GM19463 (cell line): ENCODE results near the gene TCP1.
"Not testable (repeated sequence)": the region's sequence is repeated elsewhere in the genome, so short reads cannot be mapped to it uniquely, and the experiment has no call there.

Source experiments
- ATAC-seq: cut with Tn5 transposase; IDR thresholded peaks from one replicate; pipeline ENCODE4 v1.9.1; 2021; ENCODE audit warnings: mild to moderate bottlenecking, moderate library complexity; ENCODE audit not compliant: unreplicated experiment

The TCP1 gene

DNA sequence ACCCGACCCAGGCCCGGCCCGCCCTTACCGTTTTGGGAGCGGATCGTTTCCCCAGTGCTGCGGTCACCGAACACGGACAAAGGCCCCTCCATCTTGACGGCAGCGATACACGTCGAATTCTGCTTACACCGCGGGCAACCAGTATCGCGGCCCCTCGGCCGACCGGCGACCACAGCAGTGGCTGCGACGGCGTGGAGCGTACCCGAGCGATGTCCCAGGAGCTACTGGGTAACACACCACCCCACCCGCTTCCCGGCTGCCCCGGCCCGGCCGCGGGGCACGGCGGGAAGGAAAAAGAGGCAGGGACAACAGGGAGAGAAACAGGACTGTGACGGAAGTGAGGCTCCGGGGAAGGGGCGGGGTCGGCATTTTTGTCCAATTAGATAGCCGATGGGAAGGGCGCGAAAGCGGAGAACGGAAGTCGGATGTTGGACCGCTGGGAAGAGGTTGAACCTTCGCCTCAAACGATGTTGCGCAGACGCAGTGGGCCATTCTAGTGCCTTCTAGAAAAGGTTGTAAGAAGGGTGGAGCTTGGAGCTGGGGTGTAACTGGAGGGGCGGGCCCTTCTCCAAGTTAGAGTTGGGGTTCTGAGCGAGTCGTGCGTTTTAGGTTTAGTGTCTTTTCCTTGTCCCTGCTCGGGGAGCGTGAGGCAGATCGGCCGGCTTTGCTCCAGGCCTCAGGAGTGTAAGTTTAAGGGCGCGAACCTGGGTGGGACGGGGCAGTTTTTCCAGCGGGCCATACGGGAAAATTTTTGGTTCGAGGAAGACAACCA lies at the start of gene TCP1:
Gene TCP1, minus strand, starts transcription at position 226 of the 772 bp plus-strand sequence. Its CDS starts 134 bp downstream, at position 92.
- ATAC-seq = peak; percentile 66

DNA sequence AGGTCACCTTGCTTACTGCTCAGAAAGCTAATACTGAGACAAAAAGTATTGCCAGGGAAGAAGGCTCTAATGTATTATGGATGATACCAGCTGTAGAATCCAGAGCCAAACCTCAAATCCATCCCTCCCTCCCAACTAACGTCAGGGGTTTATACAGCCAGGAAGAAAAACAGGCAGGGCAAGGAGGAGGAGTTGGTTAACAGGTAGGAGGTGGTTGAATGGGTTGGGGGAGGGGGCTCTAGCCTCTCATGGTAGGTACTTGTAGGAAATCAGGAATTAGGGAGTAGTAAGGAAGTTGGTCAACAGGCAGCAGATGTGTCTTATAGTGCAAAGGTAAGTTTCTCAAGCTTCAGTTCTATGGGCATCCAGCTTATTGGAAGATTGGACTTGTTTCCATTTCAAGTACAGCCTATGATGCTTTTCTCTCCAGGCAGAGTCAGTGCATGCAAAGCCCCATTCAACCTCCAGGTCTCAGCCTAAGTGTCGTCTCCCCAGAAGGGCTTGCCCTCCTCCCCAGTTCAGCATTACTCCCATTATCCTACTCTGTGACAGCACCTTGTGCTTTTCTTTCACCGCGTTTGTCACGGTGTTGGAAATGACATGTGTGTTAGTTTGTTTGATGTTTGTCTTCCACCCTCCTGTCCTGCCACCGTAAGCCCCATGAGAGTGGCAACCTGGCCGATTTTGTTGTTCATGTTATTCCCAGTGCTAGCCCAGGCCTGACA lies 48.8 kb upstream of the TCP1 start:
- ATAC-seq = no peak

DNA sequence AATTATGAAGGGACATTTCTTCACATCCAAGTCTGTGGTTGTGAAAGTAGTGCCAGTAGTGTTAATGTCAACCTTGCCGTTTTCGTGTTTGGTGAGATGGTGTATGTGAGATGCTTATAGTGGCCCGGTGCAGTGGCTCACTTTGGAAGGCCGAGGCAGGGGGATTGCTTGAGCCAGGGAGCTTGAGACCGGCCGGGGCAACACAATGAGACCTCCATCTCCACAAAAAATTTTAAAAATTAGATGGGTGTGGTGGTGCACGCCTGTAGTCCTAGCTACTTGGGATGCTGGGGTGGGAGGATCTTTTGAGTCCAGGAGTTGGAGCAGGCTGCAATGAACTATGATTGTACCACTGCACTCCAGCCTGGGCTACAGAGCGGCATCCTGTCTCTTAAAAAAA lies 48.1 kb upstream of the TCP1 start:
- no peak for ATAC-seq

DNA sequence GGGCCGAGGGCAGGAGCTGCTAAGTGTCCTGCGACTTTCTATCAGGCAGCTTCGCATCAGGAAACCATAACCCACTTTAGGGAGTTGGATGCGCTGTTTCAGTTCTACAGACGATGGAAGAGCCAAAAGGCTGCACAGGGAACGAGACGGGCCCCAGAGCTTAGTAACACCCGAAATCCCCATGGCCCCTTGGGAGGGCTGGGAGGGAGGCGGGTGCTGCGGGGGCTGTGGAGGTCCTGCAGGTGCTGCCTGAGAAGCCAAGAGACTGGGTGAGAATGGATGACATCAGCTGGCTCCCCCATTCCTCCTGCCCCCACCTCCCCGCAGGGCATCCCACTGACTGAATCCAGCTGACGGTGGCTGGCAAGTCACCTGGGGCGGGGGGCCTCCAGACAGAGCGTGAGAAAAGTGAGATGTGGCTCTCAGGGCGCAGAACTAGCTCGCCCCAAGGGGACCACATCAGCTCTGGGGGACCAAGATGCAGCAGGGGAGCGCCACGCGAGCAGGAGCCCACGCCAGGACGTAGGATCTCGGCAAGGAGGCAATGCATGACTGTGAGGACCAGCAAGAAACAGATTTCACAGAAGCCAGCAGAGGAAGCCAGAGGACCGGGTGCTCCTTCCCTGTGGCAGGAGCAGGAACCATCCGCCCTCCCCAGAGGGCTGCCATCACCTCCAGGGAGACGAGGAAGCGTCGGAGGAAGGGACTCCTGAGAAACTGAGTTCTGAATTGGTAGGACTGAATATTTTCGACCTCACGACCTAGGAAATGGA lies 47.5 kb upstream of the TCP1 start:
- ATAC-seq = no peak

DNA sequence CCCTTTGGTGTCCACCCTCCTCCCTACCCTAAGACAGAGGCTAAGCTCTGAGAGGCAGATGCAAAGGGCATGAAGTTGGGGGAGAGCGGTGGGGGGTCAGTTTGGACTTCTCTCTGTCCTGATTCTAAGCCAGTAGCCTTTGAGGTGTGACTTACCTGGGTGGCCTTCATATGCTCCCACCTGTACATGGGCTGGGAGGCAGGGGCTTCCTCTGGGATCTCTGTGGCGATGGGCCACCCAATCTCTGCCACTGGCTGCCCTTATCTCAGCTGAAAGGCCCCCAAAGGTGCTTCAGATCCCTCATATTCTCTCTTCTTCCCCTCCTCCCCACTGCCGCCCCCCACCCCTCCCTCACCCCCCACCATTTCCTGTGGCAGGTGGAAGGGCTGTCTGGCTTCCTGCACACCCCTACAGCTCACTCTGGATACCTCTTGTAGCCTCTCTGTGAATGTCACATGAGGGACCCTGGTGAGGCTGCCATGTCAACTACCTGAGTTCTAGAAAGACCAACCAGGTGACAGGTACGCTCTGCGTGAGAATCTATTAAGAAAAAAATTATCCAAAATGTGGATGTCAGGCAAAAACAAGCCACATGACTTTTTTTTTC lies 44.7 kb upstream of the TCP1 start:
- ATAC-seq = no peak

DNA sequence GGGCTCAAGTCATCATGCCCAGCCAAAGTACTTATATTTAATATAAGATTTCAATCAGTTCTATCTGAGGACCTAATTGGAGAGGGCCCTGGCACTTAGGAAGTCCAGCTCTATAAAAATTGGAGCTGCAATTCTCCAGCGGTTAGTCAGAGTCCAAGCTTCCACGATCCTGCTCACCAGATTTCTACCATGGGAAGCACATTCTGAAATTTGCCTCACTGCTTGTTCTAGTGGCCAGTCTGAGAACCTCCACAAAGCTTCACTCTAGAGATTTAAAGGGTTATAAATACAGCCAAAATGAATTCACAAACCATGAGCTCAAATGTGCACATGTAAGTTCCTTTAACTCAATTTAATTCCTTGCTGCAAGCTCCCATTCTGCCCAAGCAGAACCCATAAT lies 44.2 kb upstream of the TCP1 start:
- no peak for ATAC-seq

DNA sequence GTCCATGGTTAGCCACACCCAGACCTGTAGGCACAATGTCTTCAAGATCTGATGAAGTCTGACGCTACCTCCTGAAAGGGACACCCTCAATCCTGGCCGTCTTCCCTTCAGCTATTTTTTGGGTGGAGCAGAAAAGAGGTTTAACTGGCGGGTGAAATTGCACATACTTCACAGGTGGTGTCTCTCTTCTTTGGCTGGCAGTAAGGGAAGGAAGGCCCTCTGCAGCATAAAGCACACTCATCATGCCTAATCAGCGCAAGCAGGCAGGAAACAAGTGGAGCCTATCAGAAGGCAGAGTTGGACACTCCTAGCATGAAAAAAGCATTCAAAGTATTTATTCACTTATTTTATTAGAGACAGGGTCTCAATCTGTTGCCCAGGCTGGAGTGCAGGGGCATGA lies 43.5 kb upstream of the TCP1 start:
- ATAC-seq = no peak

DNA sequence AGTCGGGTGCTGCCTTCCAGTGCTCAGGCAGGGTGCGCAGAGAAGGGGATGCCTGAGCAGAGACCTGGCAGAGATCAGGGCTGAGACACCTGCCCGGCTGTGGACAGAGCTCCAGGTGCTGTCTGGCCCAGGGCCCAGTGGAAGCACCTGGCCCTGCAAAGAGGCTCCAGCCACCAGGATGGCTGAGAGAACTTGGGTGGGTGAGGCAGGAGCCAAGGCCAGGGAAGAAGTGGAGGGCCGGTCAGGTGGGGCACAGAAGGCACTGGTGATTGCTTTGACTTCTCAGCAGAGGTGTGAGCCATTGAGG lies 41.9 kb upstream of the TCP1 start:
- no peak for ATAC-seq

DNA sequence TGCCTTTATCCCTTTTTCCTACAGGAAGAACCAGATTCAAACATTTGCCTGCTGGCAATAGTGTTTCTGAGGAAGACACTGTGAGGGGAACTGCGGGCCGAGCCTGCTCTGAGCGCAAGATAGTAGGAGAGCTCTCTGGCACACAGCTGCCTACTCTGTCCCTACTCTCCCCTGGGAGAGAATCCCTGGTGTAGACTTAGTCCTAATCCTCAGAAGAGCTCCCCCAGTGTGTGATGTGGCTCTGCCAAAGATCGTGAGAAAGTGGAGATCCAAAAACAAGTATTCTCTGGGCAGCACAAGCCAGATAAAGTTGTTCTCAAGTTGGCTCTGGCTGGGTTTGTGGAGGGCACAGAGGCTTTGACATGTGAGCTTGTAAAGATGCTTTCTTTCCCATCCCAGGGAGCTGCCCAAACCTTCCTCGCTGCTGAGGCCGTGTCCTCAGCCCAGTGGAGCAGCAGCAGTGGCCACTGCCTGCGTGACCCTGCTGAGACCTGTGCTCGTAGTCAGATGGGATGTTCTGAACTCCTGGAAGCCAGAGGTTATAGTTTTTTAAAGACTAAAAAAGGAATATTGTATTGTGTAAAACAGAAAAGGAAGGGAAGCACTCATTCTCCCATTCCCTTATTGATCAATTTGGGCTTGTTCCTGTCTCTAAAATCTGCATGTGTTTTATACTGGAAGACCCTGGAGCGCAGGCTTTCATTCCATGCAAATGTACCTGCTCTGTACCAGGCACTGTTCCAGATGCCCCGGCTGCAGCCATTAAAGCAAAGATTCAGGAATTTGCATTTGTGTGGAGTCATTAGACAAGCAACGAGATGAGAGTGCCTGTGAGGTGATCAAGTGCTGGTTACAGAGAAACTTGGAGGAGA lies 41.3 kb upstream of the TCP1 start:
- no peak for ATAC-seq

DNA sequence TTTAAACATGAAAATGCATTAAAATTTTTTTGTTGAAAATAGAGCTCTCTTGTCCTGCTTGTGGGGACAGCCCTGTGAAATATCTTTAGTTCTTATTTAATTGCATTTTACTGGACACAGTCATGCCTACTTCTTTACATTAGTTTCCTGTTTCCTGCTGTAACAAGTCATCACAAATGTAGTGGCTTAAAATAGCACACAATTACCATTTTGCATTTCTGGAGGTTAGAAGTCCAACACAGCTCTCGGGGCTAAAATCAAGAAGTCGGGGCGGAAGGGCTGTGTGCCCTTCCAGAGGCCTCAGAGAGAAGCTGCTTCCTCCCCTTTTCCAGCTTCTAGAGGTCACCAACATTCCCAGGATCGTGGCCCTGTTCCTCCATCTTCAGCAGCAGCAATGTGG lies 40.1 kb upstream of the TCP1 start:
- ATAC-seq = peak; percentile 62

DNA sequence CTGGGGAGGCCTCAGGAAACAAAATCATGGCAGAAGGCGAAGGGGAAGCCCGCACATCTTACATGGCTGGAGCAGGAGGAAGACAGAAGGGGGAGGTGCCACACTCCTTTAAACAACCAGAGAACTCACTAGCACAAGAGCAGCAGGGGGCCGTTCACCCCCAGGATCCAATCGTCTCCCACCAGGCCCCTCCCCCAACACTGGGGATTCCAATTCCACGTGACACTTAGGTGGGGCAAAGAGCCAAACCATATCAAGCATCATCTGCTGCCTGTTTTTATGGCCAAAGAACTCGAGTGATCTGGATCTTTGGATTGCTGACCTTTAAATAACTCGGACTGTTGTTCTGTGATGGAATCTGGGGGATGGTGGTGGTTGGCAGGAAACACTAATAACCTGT lies 38.7 kb upstream of the TCP1 start:
- ATAC-seq = no peak

DNA sequence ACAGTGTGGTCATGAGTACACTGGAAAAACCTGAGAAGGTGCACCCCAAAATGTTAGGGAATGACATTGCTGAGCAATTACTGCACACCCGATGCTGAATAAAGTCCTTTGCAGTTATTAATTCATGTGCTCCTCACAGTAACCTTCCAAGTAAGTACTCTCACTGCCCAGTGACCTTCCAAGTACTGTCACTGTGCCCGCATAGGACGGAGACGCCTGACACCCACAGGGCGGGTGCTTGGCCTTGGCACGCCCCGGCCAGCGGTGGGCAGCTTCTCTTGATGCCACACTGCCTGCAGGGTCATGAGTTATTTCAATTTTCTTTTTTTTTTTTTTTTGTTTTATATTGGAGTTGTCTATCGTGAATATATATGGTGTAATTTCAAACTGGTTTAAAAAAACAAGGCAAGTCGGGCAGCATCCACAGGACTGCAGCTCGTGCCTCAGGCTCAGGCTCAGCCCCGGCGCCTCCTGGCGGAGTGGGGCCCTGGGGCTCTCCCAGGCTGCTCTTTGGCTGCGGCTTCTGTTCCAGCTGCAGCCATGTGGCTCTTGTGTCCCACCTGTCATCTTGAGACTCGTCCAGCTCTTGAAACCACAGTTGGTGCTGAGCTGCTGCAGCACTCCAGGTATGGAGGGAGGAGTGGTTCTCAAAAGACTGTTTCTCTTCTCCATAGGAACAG lies 37.7 kb upstream of the TCP1 start:
- no peak for ATAC-seq

DNA sequence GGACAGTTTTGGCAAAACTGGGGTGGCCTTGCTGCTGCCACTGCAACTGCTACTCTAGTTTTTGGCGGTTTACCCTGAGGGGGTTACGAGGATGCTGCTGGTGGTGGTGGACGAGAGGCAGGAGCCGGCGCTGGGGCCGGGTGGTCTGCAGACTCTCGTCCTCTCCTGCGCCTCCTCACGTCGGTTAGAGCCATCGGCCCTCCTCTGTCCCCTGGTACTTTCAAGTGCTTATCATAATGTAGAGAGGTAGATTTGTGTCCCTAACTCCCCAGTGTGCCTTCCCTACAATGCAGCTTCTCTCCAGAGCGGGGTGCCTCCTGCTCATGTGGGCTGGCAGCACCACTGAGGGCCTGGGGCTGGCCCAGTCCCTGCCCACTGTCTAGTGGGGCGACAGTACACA lies 36.6 kb upstream of the TCP1 start:
- ATAC-seq = no peak

DNA sequence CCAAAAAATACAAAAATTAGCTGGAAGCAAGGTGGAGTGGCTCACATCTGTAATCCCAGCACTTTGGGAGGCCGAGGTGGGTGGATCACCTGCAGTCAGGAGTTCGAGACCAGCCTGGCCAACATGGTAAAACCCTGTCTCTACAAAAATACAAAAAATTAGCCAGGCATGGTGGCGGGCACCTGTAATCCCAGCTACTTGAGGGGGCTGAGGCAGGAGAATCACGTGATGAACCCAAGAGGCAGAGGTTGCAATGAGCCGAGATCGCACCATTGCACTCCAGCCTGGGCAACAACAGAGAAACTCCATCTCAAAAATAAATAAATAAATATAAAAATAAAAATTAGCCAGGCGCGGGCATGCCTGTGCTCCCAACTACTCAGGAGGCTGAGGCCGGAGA lies 35.3 kb upstream of the TCP1 start:
- not testable (repeated sequence) for ATAC-seq

DNA sequence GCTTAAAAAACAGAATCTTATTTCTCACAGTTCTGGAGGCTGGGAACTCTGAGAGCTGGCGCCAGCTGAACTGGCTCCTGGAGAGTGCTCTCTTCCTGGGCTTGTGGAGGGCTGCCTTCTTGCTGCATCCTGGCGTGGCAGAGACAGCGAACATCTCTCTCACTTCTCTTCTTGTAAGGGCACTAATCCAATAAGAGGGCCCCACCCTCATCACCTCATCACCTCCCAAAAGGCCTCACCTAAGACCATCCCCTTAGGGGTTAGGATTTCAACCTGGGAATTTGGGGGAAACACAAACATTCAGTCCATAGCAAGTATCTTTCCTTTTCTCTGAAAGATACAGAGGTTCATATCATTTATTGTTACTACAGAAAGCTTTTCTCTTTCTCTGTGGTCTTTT lies 34.6 kb upstream of the TCP1 start:
- no peak for ATAC-seq

DNA sequence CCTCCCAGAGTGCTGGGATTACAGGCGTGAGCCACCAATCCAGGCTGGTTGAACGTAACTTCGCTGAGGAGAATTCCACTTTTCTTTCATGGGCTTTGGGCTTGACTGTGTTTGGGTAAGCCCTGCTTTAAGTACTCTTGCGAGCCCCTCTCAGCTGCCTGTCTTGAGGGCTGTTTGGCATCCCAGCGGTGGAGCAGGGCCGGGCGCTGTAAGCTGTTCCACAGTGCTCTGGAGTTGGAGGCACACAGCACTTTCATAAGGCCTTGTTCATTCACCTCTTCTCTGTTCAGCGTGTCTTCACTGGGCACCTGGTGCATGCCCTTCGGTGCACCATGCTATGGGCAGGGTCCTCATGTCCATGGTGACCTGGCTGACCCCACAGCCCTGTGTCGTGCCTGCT lies 32.3 kb upstream of the TCP1 start:
- no peak for ATAC-seq

DNA sequence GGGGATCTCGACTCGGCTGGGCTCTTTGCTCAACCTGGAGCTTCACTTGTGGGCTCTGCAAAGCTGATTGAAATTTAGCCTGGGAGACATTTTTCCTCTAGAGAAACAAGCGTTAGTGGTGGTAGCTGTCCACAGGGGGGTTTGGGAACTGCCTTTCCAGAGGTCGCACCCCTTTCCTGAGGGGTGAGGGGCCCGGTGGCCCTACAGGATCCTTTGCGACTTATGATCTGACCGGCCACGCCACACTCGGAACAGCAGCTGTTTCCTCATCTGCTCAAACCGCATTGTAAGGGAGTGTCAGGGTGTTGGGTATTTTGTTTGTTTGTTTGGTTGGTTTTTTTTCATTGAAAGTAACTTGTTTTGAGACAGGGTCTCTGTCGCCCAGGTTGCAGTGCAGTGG lies 31.7 kb upstream of the TCP1 start:
- no peak for ATAC-seq

DNA sequence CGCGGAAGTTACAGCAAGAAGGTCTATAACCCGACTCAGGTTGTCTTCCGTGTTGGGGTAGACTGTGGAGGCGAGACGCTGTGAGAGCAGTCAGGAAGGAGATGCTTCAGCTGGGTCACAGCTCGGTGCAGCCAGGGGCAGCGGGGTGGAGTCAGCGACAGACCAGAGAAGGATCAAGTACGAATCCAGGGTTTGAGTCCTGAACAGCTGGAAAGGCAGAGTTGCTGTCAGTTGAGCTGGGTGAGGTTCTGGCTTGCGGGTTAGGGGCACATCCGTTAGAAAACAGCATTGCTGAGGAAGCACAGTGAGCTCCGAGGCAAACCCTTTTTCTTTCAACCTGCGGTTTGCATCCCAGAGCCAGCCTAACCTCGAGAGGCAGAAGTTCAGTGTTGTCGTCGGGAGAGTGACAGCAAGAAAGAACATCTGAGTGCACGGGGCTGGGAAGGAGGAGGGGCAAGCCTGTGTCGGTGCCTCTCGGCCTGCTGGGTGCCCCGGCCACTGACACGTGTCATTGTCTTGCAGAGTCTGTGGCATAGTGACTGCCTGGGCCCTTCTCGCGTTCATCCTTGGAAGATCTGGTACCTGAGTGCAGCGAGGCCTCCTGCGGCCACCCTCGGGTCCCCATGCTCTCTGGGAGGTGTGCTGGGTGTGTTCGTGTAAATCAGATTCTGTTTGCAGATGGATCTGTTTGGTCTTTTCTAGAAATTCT lies 30.7 kb upstream of the TCP1 start:
- ATAC-seq = no peak

DNA sequence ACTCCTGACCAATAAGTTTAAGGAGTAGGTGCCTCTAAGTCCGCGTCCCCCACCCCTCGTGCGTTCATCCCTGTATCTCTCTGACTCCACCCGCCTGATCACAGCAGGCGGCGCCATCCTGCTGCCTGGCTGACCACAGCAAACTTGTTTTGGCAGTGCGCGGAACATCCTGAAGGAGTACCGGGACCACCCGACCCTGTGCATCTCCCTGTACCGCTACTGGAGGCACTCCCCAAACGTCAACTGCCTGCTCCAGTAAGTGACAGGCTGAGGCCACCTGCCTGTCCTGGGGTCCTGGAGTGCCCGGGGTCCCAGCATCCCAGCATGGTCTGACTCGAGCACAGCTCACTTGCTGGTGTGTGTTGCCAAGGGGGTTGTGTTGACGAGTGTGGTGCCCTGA lies 29.7 kb upstream of the TCP1 start:
- ATAC-seq = no peak
